ENCODE results near the gene TMEM132D.

The TMEM132D gene

DNA sequence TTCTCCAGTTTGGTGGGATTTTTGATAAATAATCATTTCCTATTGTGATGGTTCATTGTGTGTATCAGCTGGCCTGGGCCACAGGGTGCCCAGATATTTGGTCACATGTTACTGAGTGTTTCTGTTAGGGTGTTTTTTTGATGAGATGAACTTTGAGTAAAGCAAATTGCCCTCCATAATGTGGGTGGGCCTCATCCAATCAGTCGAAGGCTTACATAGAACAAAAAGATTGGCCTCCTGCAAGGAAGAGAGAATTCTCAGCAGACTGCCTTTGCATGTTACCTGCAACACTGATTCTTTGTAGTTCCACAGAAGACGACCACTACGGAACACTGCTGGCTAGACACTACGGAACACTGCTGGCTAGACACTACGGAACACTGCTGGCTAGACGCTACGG, 609.0 kb downstream of the TMEM132D start:
- H4K20me1 ChIP-seq = no peaks in the 10 kb centered on the region
- H3K27ac ChIP-seq = no peak overlapping the region
- H3K27me3 ChIP-seq = no peaks in the 10 kb centered on the region
- no peak overlapping the region for H3K4me3 ChIP-seq
- no peak for TF ChIP-seq Cebpa-rat (IDR thresholded peaks at IDR 0.05)
- H3K9ac ChIP-seq = no peak overlapping the region
- no peaks in the 10 kb centered on the region for H3K4me1 ChIP-seq
- H3K36me3 ChIP-seq = no peaks in the 10 kb centered on the region
- H3K9me3 ChIP-seq = no peaks in the 10 kb centered on the region
- H3K4me2 ChIP-seq = no peak overlapping the region

DNA sequence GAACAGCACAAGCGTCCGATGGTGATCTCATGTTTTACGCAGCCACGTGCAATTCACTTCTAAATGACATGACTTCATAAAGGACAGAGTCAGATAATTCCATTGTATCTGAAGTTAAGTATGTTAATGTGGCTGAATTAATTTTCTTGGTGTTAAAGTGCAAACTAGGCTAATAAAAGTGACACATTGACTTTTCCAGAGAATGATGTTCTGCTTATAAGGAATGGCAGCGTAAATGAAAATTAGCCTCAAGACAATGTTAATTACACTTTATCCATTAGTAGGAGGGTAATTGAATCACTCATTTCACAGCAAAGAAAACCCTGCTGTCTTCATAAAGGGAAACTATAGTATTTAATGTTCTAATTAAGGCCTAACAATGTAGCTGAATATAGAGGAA, 624.1 kb downstream of the TMEM132D start:
- no peak overlapping the region for H3K4me3 ChIP-seq
- no peak overlapping the region for H3K4me2 ChIP-seq
- no peaks in the 10 kb centered on the region for H3K9me3 ChIP-seq
- TF ChIP-seq Cebpa-rat (IDR thresholded peaks at IDR 0.05) = no peak
- H3K27me3 ChIP-seq = no peaks in the 10 kb centered on the region
- H3K4me1 ChIP-seq = no peaks in the 10 kb centered on the region
- H3K9ac ChIP-seq = no peak overlapping the region
- no peaks in the 10 kb centered on the region for H3K36me3 ChIP-seq
- H4K20me1 ChIP-seq = no peaks in the 10 kb centered on the region
- no peak overlapping the region for H3K27ac ChIP-seq

DNA sequence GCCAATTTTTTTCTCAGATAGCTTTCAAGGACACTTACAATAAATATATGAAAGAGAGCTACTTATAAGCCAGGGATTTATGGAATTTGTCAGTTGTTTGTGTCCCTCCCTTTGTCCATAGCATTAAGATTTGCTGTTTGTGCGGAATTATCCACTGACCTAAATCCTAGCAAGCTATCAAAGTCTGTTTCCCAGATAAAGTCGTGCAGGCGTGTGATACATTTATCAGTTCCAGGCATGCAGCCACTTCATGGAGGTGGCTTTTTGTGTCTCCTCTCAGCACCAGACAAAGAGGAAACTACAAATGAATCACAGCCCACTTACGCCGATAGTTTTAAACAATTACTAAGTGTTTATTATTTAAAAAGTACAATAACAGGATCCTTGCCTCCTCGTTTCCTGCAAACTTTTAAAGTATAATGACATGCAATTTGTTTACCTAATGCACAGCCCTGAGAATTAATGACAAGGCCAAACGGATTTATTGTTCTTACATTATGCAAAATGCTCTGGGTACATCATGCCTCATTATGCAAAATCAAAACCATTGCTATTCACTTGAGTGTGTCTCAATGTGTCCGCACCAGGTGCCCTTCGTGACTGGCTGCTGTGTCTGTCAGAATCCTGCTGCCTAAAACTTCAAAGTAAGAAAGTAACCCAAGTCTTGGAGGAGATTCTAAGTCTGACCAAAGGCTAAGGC, 627.3 kb downstream of the TMEM132D start:
- Histone ChIP-seq H3K4me3 (no peak overlapping the region), H3K27ac (no peak overlapping the region), H3K36me3 (no peaks in the 10 kb centered on the region), H4K20me1 (no peaks in the 10 kb centered on the region), H3K4me1 (no peaks in the 10 kb centered on the region), H3K27me3 (no peaks in the 10 kb centered on the region), H3K9ac (no peak overlapping the region), H3K4me2 (no peak overlapping the region), H3K9me3 (no peaks in the 10 kb centered on the region)
- no peak for TF ChIP-seq Cebpa-rat (IDR thresholded peaks at IDR 0.05)

GRCh38 chr12:129269756-129270495, 633.9 kb downstream of the TMEM132D start:
- Histone ChIP-seq H3K4me3 (no peak overlapping the region), H3K4me2 (no peak overlapping the region), H3K36me3 (no peaks in the 10 kb centered on the region), H3K9me3 (no peaks in the 10 kb centered on the region), H3K9ac (no peak overlapping the region), H4K20me1 (no peaks in the 10 kb centered on the region), H3K27ac (no peak overlapping the region), H3K27me3 (no peaks in the 10 kb centered on the region), H3K4me1 (no peaks in the 10 kb centered on the region)
- no peak for TF ChIP-seq Cebpa-rat (IDR thresholded peaks at IDR 0.05)

- Histone ChIP-seq H3K4me3 (no peak overlapping the region), H3K27me3 (no peaks in the 10 kb centered on the region), H3K9me3 (no peaks in the 10 kb centered on the region), H3K4me2 (no peak overlapping the region), H3K9ac (no peak overlapping the region), H3K36me3 (no peaks in the 10 kb centered on the region), H3K4me1 (peaks cover 18% of the 10 kb centered on the region), H4K20me1 (no peaks in the 10 kb centered on the region), H3K27ac (no peak overlapping the region)
- TF ChIP-seq Cebpa-rat (IDR thresholded peaks at IDR 0.05) = no peak
Measured at GRCh38 chr12:129258781-129259318, 645.0 kb downstream of the TMEM132D start.

- Histone ChIP-seq H3K36me3 (no peaks in the 10 kb centered on the region), H3K4me1 (peaks cover 18% of the 10 kb centered on the region), H3K4me3 (no peak overlapping the region), H4K20me1 (no peaks in the 10 kb centered on the region), H3K4me2 (no peak overlapping the region), H3K9ac (no peak overlapping the region), H3K9me3 (no peaks in the 10 kb centered on the region), H3K27ac (no peak overlapping the region), H3K27me3 (no peaks in the 10 kb centered on the region)
- no peak for TF ChIP-seq Cebpa-rat (IDR thresholded peaks at IDR 0.05)
Measured at GRCh38 chr12:129257524-129257923, 646.3 kb downstream of the TMEM132D start.

DNA sequence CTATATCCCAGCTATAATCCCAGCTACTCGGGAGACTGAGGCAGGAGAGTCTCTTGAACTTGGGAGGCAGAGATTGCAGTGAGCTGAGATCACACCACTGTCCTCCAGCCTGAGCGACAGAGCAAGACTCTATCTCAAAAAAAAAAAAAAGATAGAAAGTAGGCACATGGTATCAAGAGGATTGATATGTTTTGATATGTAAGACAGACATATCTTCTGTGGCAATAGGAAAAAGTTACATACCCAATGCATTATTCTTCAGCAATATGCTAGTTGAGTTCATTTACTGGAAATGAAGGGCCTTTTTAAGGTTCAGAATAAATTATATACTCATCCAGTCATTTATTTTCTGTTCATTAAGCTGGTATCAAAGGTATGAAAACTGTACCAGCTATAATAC, 657.2 kb downstream of the TMEM132D start:
- TF ChIP-seq Cebpa-rat (IDR thresholded peaks at IDR 0.05) = no peak
- no peak overlapping the region for H3K9ac ChIP-seq
- H3K4me3 ChIP-seq = no peak overlapping the region
- 0 out of 2 replicates have a peak, but pooled peaks cover 8% of the 10 kb centered on the region for H3K4me1 ChIP-seq
- H3K27me3 ChIP-seq = no peaks in the 10 kb centered on the region
- no peaks in the 10 kb centered on the region for H3K36me3 ChIP-seq
- H3K9me3 ChIP-seq = no peaks in the 10 kb centered on the region
- H4K20me1 ChIP-seq = no peaks in the 10 kb centered on the region
- H3K4me2 ChIP-seq = no peak overlapping the region
- H3K27ac ChIP-seq = no peak overlapping the region

DNA sequence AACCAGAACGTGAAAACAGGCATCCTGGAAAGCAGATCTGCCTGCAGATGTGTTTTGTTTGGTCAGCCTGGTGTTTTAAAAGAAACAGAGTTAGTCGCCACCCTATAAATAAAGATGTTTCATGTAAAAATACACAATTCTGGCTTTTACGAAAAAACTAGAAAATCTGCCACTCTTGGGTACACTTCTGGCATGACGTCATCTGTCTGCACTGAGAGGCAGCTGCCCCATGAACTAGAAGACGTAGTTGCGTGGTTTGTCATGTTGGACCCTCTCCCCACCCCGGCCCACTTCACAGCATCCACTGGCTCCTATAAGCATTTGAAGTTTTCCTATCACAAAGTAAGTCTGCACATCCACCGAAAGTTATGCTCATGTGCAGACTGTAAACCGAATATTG, 658.1 kb downstream of the TMEM132D start:
- no peak for TF ChIP-seq Cebpa-rat (IDR thresholded peaks at IDR 0.05)
- Histone ChIP-seq H3K9ac (no peak overlapping the region), H3K4me3 (no peak overlapping the region), H3K27me3 (no peaks in the 10 kb centered on the region), H3K36me3 (no peaks in the 10 kb centered on the region), H3K9me3 (no peaks in the 10 kb centered on the region), H3K4me1 (0 out of 2 replicates have a peak, but pooled peaks cover 6% of the 10 kb centered on the region), H3K4me2 (no peak overlapping the region), H4K20me1 (no peaks in the 10 kb centered on the region), H3K27ac (no peak overlapping the region)

GRCh38 chr12:129241852-129242251, 662.0 kb downstream of the TMEM132D start:
- Histone ChIP-seq H3K4me2 (no peak overlapping the region), H4K20me1 (no peaks in the 10 kb centered on the region)

GRCh38 chr12:129237881-129238280, 665.9 kb downstream of the TMEM132D start:
- H3K4me2 ChIP-seq = no peak overlapping the region
- no peaks in the 10 kb centered on the region for H4K20me1 ChIP-seq
- no peak for TF ChIP-seq Cebpa-rat (IDR thresholded peaks at IDR 0.05)
- H3K4me3 ChIP-seq = no peak overlapping the region
- H3K27me3 ChIP-seq = no peaks in the 10 kb centered on the region
- H3K9ac ChIP-seq = no peak overlapping the region
- no peaks in the 10 kb centered on the region for H3K9me3 ChIP-seq
- no peaks in the 10 kb centered on the region for H3K36me3 ChIP-seq
- H3K4me1 ChIP-seq = no peaks in the 10 kb centered on the region
- no peak overlapping the region for H3K27ac ChIP-seq

More at GRCh38 chr12:129241852-129242251, 662.0 kb downstream of the TMEM132D start:
- Histone ChIP-seq H3K36me3 (no peaks in the 10 kb centered on the region), H3K4me3 (no peak overlapping the region), H3K4me1 (no peaks in the 10 kb centered on the region), H3K9ac (no peak overlapping the region), H3K27me3 (no peaks in the 10 kb centered on the region), H3K9me3 (no peaks in the 10 kb centered on the region), H3K27ac (no peak overlapping the region)
- TF ChIP-seq Cebpa-rat (IDR thresholded peaks at IDR 0.05) = no peak

Measured in BLaER1 (cell line).